ENCODE results near the gene SYNPO2L. TPM values are rescaled to one million over a fixed set of nuclear protein-coding genes. Genes with fewer than 3 reads are reported as not detected.

The SYNPO2L gene
- total RNA-seq, 1 experiment from 2014 or later: 0.16 TPM

DNA sequence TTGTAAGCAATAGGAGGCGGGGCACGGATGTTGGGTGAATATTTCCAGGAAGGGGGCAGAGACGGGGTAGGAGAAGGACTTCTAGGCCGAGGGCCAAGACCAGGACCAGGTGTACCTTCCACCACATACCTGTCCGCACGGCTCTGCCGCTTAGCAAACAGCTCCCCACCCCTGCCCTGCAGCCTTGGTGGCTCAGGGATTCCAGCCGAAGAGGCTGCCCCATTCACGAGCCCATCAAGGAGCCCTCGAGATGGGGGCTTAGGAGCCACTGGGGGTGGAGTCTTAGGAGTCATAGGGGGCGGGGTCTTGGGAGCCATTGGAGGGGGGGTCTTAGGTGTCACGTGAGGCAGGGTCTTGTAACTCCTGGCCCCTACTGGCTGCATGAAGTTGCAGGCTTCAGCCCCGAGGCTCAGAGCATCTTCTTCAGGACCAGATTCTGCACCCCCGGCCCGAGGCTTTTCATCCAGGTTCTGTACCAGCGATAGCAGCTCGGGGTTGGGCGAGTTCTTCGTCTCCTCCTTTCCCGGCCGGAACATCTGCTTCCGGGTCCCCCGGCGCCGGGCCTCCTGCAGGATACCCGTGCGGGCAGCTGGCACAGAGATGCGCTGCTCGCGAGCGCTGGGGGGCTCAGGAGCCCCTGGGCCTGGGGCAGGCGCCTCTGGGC is 8.5 kb downstream of the SYNPO2L start:
- Histone ChIP-seq H3K36me3 (ENCODE audit: control insufficient read depth, insufficient read depth, low read length) (no peaks in the 10 kb centered on the region), H3K4me3 (ENCODE audit: low read depth, low read length) (peak overlapping the region; percentile 16), H3K27me3 (replicated peaks; ENCODE audit: control insufficient read depth, insufficient read depth, low read length) (no peaks in the 10 kb centered on the region), H3K4me1 (peaks cover 41% of the 10 kb centered on the region), H3K9me3 (no peaks in the 10 kb centered on the region)
- DNase-seq: no peak
- Mint-ChIP-seq H3K9me3 (ENCODE audit: unreplicated experiment) (no peaks in the 10 kb centered on the region), H3K4me1 (ENCODE audit: low read depth, unreplicated experiment) (peaks cover 44% of the 10 kb centered on the region), H3K36me3 (ENCODE audit: insufficient read depth, unreplicated experiment) (peaks cover 4% of the 10 kb centered on the region), H3K4me3 (ENCODE audit: unreplicated experiment) (no peak overlapping the region), H3K27ac (ENCODE audit: unreplicated experiment) (peak overlapping the region; percentile 7), H3K27me3 (ENCODE audit: insufficient read depth, unreplicated experiment) (no peaks in the 10 kb centered on the region)
- TF ChIP-seq, protein P1, sequence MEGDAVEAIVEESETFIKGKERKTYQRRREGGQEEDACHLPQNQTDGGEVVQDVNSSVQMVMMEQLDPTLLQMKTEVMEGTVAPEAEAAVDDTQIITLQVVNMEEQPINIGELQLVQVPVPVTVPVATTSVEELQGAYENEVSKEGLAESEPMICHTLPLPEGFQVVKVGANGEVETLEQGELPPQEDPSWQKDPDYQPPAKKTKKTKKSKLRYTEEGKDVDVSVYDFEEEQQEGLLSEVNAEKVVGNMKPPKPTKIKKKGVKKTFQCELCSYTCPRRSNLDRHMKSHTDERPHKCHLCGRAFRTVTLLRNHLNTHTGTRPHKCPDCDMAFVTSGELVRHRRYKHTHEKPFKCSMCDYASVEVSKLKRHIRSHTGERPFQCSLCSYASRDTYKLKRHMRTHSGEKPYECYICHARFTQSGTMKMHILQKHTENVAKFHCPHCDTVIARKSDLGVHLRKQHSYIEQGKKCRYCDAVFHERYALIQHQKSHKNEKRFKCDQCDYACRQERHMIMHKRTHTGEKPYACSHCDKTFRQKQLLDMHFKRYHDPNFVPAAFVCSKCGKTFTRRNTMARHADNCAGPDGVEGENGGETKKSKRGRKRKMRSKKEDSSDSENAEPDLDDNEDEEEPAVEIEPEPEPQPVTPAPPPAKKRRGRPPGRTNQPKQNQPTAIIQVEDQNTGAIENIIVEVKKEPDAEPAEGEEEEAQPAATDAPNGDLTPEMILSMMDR (IDR thresholded peaks at IDR 0.05; ENCODE audit: insufficient read depth in 1 of 2, low read depth in 1 of 2, low read length in 1 of 2, severe bottlenecking in 1 of 2, unreplicated experiment in 1 of 2): no peak
- POLR2A ChIA-PET: interaction anchor here (1.0 kb wide), 1 partner anchor 134 kb away, joined by 4 read pairs; the partner anchor contains the start of gene CHCHD1
- BruUV-seq (replicated peaks): no TSS peak
- CTCF ChIA-PET: no interaction called here
- intact Hi-C loops (cut with micrococcal nuclease; ENCODE audit: unreplicated experiment): loop anchor here (10.0 kb wide), 1 partner anchor 233 kb away; the partner anchor contains the start of gene ANXA7

DNA sequence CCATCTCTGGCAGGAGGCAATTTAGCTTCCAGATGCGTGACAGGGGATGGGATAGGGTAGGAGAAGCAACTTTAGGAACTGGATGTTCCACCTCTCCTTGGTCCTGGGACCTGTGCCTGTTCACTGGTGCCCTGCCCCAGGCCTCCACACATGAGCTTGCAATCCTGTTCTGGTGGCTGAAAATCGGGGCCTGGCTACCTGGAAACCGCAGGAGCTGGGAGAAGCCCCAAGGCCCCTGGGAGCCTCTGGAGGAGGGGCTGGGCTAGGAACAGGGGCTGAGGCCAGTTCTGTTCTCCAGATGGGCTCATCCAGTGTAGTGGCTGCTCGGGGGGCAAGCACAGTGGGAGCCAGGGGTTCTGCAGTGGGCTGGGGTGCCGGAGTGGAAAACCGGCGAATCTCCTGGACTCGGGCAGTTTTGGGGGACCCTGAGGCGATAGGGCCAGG is 9.2 kb downstream of the SYNPO2L start:
- Mint-ChIP-seq H3K9me3 (ENCODE audit: unreplicated experiment) (no peaks in the 10 kb centered on the region), H3K4me3 (ENCODE audit: unreplicated experiment) (no peak overlapping the region), H3K27me3 (ENCODE audit: insufficient read depth, unreplicated experiment) (no peaks in the 10 kb centered on the region), H3K4me1 (ENCODE audit: low read depth, unreplicated experiment) (peaks cover 48% of the 10 kb centered on the region), H3K36me3 (ENCODE audit: insufficient read depth, unreplicated experiment) (peaks cover 7% of the 10 kb centered on the region), H3K27ac (ENCODE audit: unreplicated experiment) (peak overlapping the region; percentile 7)
- H3K36me3 ChIP-seq (ENCODE audit: control insufficient read depth, insufficient read depth, low read length): no peaks in the 10 kb centered on the region
- no peak for DNase-seq
- TF ChIP-seq, protein P1 (IDR thresholded peaks at IDR 0.05; ENCODE audit: insufficient read depth in 1 of 2, low read depth in 1 of 2, low read length in 1 of 2, severe bottlenecking in 1 of 2, unreplicated experiment in 1 of 2): no peak
- no peaks in the 10 kb centered on the region for H3K27me3 ChIP-seq (replicated peaks; ENCODE audit: control insufficient read depth, insufficient read depth, low read length)
- peaks cover 41% of the 10 kb centered on the region for H3K4me1 ChIP-seq
- H3K9me3 ChIP-seq: no peaks in the 10 kb centered on the region
- intact Hi-C loops (cut with micrococcal nuclease; ENCODE audit: unreplicated experiment): loop anchor here (10.0 kb wide), 1 partner anchor 232 kb away; the partner anchor contains the start of gene ANXA7
- H3K4me3 ChIP-seq (ENCODE audit: low read depth, low read length): no peak overlapping the region
- CTCF ChIA-PET: no interaction called here
- BruUV-seq (replicated peaks): no TSS peak
- POLR2A ChIA-PET: no interaction called here

DNA sequence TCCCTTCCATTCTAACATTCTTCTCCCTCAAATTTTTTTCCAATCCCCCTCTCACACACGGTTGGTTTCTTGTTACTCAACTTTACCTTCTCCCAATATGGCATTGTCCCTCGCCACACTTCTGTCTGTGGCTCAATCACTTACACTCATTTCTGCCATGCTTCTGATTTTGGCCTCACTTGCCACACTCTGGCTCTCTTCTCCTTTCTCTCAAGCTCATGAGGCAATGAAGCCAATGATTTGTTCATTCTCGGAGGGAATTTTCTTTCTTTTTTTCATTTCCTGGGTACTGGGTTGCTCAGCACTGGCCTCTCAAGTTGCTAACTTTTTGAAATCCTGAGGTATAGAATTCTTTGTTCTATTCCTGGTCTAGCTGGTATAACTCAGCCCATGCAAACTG is 10.6 kb downstream of the SYNPO2L start:
- ChIA-PET POLR2A (no interaction called here), CTCF (interaction anchor here (5.0 kb wide), 1 partner anchor 115 kb away, joined by 52 read pairs; no protein-coding TSS in a partner anchor)
- intact Hi-C loops (cut with micrococcal nuclease; ENCODE audit: unreplicated experiment): loop anchor here (10.0 kb wide), 1 partner anchor 230 kb away; the partner anchor contains the start of gene ANXA7
- H3K4me3 Mint-ChIP-seq (ENCODE audit: unreplicated experiment): no peak overlapping the region
- DNase-seq: no peak
- no peak overlapping the region for H3K4me3 ChIP-seq (ENCODE audit: low read depth, low read length)
- peak overlapping the region; percentile 40 for H3K27ac Mint-ChIP-seq (ENCODE audit: unreplicated experiment)
- H3K36me3 ChIP-seq (ENCODE audit: control insufficient read depth, insufficient read depth, low read length): no peaks in the 10 kb centered on the region
- no peaks in the 10 kb centered on the region for H3K9me3 Mint-ChIP-seq (ENCODE audit: unreplicated experiment)
- no peaks in the 10 kb centered on the region for H3K9me3 ChIP-seq
- no peaks in the 10 kb centered on the region for H3K27me3 ChIP-seq (replicated peaks; ENCODE audit: control insufficient read depth, insufficient read depth, low read length)
- peaks cover 48% of the 10 kb centered on the region for H3K4me1 Mint-ChIP-seq (ENCODE audit: low read depth, unreplicated experiment)
- peaks cover 32% of the 10 kb centered on the region for H3K4me1 ChIP-seq
- H3K36me3 Mint-ChIP-seq (ENCODE audit: insufficient read depth, unreplicated experiment): peaks cover 8% of the 10 kb centered on the region
- no TSS peak for BruUV-seq (replicated peaks)
- H3K27me3 Mint-ChIP-seq (ENCODE audit: insufficient read depth, unreplicated experiment): no peaks in the 10 kb centered on the region
- TF ChIP-seq, protein P1 (IDR thresholded peaks at IDR 0.05; ENCODE audit: insufficient read depth in 1 of 2, low read depth in 1 of 2, low read length in 1 of 2, severe bottlenecking in 1 of 2, unreplicated experiment in 1 of 2): no peak
